Measurements from ENCODE around the gene PRKCB.

PRKCB gene

GRCh38 chr16:24189941-24190340 is 354.2 kb downstream of the PRKCB start:
- TF ChIP-seq GABPA (IDR thresholded peaks at IDR 0.05; ENCODE audit: low read depth) (no peak), SPI1 (IDR thresholded peaks at IDR 0.05; ENCODE audit: borderline replicate concordance, low read depth) (no peak)
- H3K4me3 ChIP-seq (replicated peaks; ENCODE audit: insufficient read depth, low read length), result no peak overlapping the region
- no peak for DNase-seq (ENCODE audit: low read depth in 1 of 2, low spot score in 1 of 2)
- H3K27ac ChIP-seq (replicated peaks), result no peak overlapping the region
- no peaks in the 10 kb centered on the region for H3K27me3 ChIP-seq (ENCODE audit: insufficient read depth, poor library complexity, severe bottlenecking)

GRCh38 chr16:24191876-24192402 is 356.2 kb downstream of the PRKCB start:
- DNase-seq (ENCODE audit: low read depth in 1 of 2, low spot score in 1 of 2), result no peak
- no peaks in the 10 kb centered on the region for H3K27me3 ChIP-seq (ENCODE audit: insufficient read depth, poor library complexity, severe bottlenecking)
- TF ChIP-seq POLR2AphosphoS5 (IDR thresholded peaks at IDR 0.05; ENCODE audit: low read depth) (no peak), CTCF (IDR thresholded peaks at IDR 0.05; ENCODE audit: insufficient read depth, low read length) (no peak)
- H3K27ac ChIP-seq (replicated peaks), result no peak overlapping the region
- H3K4me3 ChIP-seq (replicated peaks; ENCODE audit: insufficient read depth, low read length), result no peak overlapping the region

GRCh38 chr16:24195221-24195620 is 359.4 kb downstream of the PRKCB start:
- H3K27ac ChIP-seq (replicated peaks), result no peak overlapping the region
- H3K4me3 ChIP-seq (replicated peaks; ENCODE audit: insufficient read depth, low read length), result no peak overlapping the region
- no peak for TF ChIP-seq POLR2AphosphoS5 (IDR thresholded peaks at IDR 0.05; ENCODE audit: low read depth)
- no peak for TF ChIP-seq SPI1 (IDR thresholded peaks at IDR 0.05; ENCODE audit: borderline replicate concordance, low read depth)
- no peak for TF ChIP-seq CTCF (IDR thresholded peaks at IDR 0.05; ENCODE audit: insufficient read depth, low read length)
- no peak for TF ChIP-seq GABPA (IDR thresholded peaks at IDR 0.05; ENCODE audit: low read depth)
- TF ChIP-seq REST (IDR thresholded peaks at IDR 0.05; ENCODE audit: insufficient replicate concordance, low read depth), result no peak
- H3K27me3 ChIP-seq (ENCODE audit: insufficient read depth, poor library complexity, severe bottlenecking), result no peaks in the 10 kb centered on the region
- no peak for DNase-seq (ENCODE audit: low read depth in 1 of 2, low spot score in 1 of 2)

GRCh38 chr16:24198807-24199533 is 363.2 kb downstream of the PRKCB start:
- no peaks in the 10 kb centered on the region for H3K27me3 ChIP-seq (ENCODE audit: insufficient read depth, poor library complexity, severe bottlenecking)
- H3K4me3 ChIP-seq (replicated peaks; ENCODE audit: insufficient read depth, low read length), result no peak overlapping the region
- H3K27ac ChIP-seq (replicated peaks), result no peak overlapping the region
- TF ChIP-seq GABPA (IDR thresholded peaks at IDR 0.05; ENCODE audit: low read depth), result no peak
- no peak for TF ChIP-seq SPI1 (IDR thresholded peaks at IDR 0.05; ENCODE audit: borderline replicate concordance, low read depth)
- no peak for TF ChIP-seq REST (IDR thresholded peaks at IDR 0.05; ENCODE audit: insufficient replicate concordance, low read depth)
- TF ChIP-seq POLR2AphosphoS5 (IDR thresholded peaks at IDR 0.05; ENCODE audit: low read depth), result no peak
- TF ChIP-seq CTCF (IDR thresholded peaks at IDR 0.05; ENCODE audit: insufficient read depth, low read length), result no peak
- no peak for DNase-seq (ENCODE audit: low read depth in 1 of 2, low spot score in 1 of 2)

All from HL-60 (cell line).